GM10248 (cell line): ENCODE results near the gene OR6J1.

Experiments
- CTCF ChIA-PET: fragments of 300-600 bp; sonication (Branson Sonifier 250); formaldehyde crosslinking; extraction: SDS; loops from one replicate; lab custom pipeline; 2021; ENCODE audit warnings: antibody characterized with exemption; lab: Yijun Ruan, JAX
- POLR2A ChIA-PET: fragments of 350-650 bp; sonication (Branson Sonifier 250); formaldehyde crosslinking; extraction: SDS; loops from one replicate; lab custom pipeline; 2020; ENCODE audit warnings: antibody characterized with exemption; lab: Yijun Ruan, JAX
- DNase-seq: peaks from one replicate; pipeline ENCODE4 v3.0.0; 2012; ENCODE audit errors: extremely low spot score
- TF ChIP-seq, protein P1 (sequence below): IDR thresholded peaks from 2 replicates; pipeline ENCODE4 v1.5.1; 2012; ENCODE audit warnings: mild to moderate bottlenecking, low read depth; ENCODE audit errors: extremely low read depth, missing control alignments, control extremely low read depth

OR6J1 gene

GRCh38 chr14:22613736-22614239, 30.4 kb downstream of the OR6J1 start:
- POLR2A ChIA-PET = no interaction called here

GRCh38 chr14:22613106-22613695, 31.0 kb downstream of the OR6J1 start:
- POLR2A ChIA-PET = no interaction called here

More at GRCh38 chr14:22613736-22614239, 30.4 kb downstream of the OR6J1 start:
- TF ChIP-seq, protein P1, sequence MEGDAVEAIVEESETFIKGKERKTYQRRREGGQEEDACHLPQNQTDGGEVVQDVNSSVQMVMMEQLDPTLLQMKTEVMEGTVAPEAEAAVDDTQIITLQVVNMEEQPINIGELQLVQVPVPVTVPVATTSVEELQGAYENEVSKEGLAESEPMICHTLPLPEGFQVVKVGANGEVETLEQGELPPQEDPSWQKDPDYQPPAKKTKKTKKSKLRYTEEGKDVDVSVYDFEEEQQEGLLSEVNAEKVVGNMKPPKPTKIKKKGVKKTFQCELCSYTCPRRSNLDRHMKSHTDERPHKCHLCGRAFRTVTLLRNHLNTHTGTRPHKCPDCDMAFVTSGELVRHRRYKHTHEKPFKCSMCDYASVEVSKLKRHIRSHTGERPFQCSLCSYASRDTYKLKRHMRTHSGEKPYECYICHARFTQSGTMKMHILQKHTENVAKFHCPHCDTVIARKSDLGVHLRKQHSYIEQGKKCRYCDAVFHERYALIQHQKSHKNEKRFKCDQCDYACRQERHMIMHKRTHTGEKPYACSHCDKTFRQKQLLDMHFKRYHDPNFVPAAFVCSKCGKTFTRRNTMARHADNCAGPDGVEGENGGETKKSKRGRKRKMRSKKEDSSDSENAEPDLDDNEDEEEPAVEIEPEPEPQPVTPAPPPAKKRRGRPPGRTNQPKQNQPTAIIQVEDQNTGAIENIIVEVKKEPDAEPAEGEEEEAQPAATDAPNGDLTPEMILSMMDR = no peak
- CTCF ChIA-PET = no interaction called here
- DNase-seq = no peak

GRCh38 chr14:22610931-22611330, 33.2 kb downstream of the OR6J1 start:
- no peak for DNase-seq
- TF ChIP-seq, protein P1 = no peak
- POLR2A ChIA-PET = no interaction called here
- CTCF ChIA-PET = interaction anchor here (1.3 kb wide), 1 partner anchor 18 kb away, joined by 3 read pairs; no protein-coding TSS in a partner anchor

More at GRCh38 chr14:22613106-22613695, 31.0 kb downstream of the OR6J1 start:
- DNase-seq = no peak
- TF ChIP-seq, protein P1 = no peak
- CTCF ChIA-PET = interaction anchor here (1.2 to 1.5 kb wide), 2 partner anchors 43 to 240 kb away, joined by 4 to 5 read pairs; no protein-coding TSS in a partner anchor

DNA sequence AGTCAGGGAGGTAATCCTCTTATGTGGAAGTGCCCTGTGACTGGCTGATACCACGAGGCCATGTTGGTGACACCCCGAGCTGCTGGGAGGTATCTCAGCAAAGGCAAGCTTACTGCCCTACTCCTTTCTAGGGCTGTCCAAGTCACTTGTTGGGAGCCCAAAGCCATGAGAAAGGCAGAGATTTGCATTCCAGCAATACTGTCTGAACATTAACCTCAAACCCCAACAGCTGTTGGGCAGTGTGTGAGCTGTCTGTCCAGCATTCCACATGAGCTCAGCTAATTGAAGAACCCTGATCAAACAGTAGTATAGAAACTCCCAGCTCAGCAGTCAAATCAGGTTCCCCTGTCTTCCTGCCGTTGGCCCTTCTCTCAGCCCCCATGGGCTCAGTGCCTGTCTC, 36.9 kb downstream of the OR6J1 start:
- no peak for DNase-seq
- TF ChIP-seq, protein P1 = no peak
- ChIA-PET POLR2A (no interaction called here), CTCF (interaction anchor here (1.0 to 3.1 kb wide), 3 partner anchors 9 to 37 kb away, joined by 4 to 15 read pairs (median 12); partner anchors contain the start of gene ABHD4)

- ChIA-PET CTCF (interaction anchor here (1.0 to 3.1 kb wide), 3 partner anchors 36 to 50 kb away, joined by 3 to 12 read pairs (median 5); no protein-coding TSS in a partner anchor), POLR2A (no interaction called here)
- DNase-seq = no peak
- TF ChIP-seq, protein P1 = no peak
These were observed 37.8 kb downstream of the OR6J1 start for GRCh38 chr14:22606380-22606779.

- TF ChIP-seq, protein P1 = no peak
- no peak for DNase-seq
- POLR2A ChIA-PET = no interaction called here
- CTCF ChIA-PET = interaction anchor here (0.7 to 8.3 kb wide), 4 partner anchors 10 to 50 kb away, joined by 3 to 87 read pairs (median 4); no protein-coding TSS in a partner anchor
These were observed 41.3 kb downstream of the OR6J1 start for GRCh38 chr14:22602862-22603261.
